Measurements from ENCODE around the gene CD177.

GRCh38 chr19:43353606-43354304 lies at the start of gene CD177:
- TF ChIP-seq CTCF (IDR thresholded peaks at IDR 0.05; ENCODE audit: insufficient read depth, low read length, poor library complexity, severe bottlenecking): no peak
- TF ChIP-seq EZH2phosphoT487 (conservative IDR thresholded peaks at IDR 0.05; ENCODE audit: low read length): no peak
